ENCODE data around the gene ZIC2. TPM values are rescaled to one million over a fixed set of nuclear protein-coding genes. Genes with fewer than 3 reads are reported as not detected.
A peak's percentile ranks its signal among the peaks of the same experiment; 100 is the strongest.

ZIC2 gene
- total and polyA plus RNA-seq, 2 of the 8 experiments (the other 6 are each of a cell fraction or from before 2014, with no cell fraction given) = 53.2 to 372 TPM

- Histone ChIP-seq H3K27ac (ENCODE audit: low read depth, low read length) (no peak overlapping the region), H3K4me2 (ENCODE audit: insufficient read depth in 1 of 2, low read depth in 2 of 2, low read length in 2 of 2) (no peak overlapping the region), H2BK120ac (replicated peaks; ENCODE audit: low read depth, low read length) (no peak overlapping the region), H3K36me3 (ENCODE audit: control insufficient read depth in 2 of 4, insufficient read depth in 4 of 4, low read length in 3 of 4) (no peaks in the 10 kb centered on the region), H2BK12ac (ENCODE audit: low read depth, low read length) (no peak overlapping the region), H3K23me2 (ENCODE audit: low read depth, low read length) (no peaks in the 10 kb centered on the region; the same call in 1 of the 2 replicates), H2BK20ac (ENCODE audit: low read length) (no peak overlapping the region), H3K56ac (replicated peaks; ENCODE audit: insufficient read length, low read depth, low read length) (no peak overlapping the region), H3K9ac (replicated peaks in 1 of 4; ENCODE audit: extremely low read depth in 1 of 4, low read depth in 3 of 4, low read length in 3 of 4) (no peak overlapping the region), H4K8ac (ENCODE audit: extremely low read depth, insufficient read depth, low read length) (no peak overlapping the region), H3K27me3 (replicated peaks in 1 of 4; ENCODE audit: control insufficient read depth in 3 of 4, extremely low read depth in 1 of 4, insufficient read depth in 3 of 4, low read length in 3 of 4) (no peaks in the 10 kb centered on the region), H2AFZ (ENCODE audit: low read length) (no peak overlapping the region), H3K23ac (ENCODE audit: insufficient read length) (no peak overlapping the region), H3K18ac (ENCODE audit: extremely low read depth, low read length) (no peak overlapping the region), H4K5ac (ENCODE audit: insufficient read length, low read depth, low read length) (no peak overlapping the region), H3K14ac (ENCODE audit: insufficient read length) (no peak overlapping the region), H3K9me3 (ENCODE audit: insufficient read depth in 2 of 2, low read depth in 1 of 2, low read length in 1 of 2) (no peaks in the 10 kb centered on the region), H4K20me1 (replicated peaks in 1 of 2; ENCODE audit: control insufficient read depth in 1 of 2, insufficient read depth in 2 of 2, low read length in 2 of 2) (no peaks in the 10 kb centered on the region), H3K4me3 (ENCODE audit: extremely low read depth in 1 of 4, insufficient read depth in 2 of 4, low read depth in 3 of 4, low read length in 4 of 4) (no peak overlapping the region), H4K91ac (replicated peaks; ENCODE audit: insufficient read length, low read length) (no peak overlapping the region), H3K4me1 (replicated peaks in 1 of 4; ENCODE audit: control insufficient read depth in 3 of 4, insufficient read depth in 4 of 4, low read length in 3 of 4) (peaks cover 0 to 4% (median 0%) of the 10 kb centered on the region in 4 experiments; a peak in 2 of 7 replicates), H3K79me2 (ENCODE audit: control insufficient read depth in 1 of 2, insufficient read depth in 2 of 2, low read length in 2 of 2) (no peaks in the 10 kb centered on the region), H2BK5ac (ENCODE audit: low read depth, low read length) (no peak overlapping the region), H2AK5ac (ENCODE audit: low read depth, low read length) (no peak overlapping the region), H3K4ac (replicated peaks; ENCODE audit: insufficient read length, low read depth, low read length) (no peak overlapping the region), H3K79me1 (ENCODE audit: low read depth, low read length) (no peaks in the 10 kb centered on the region), H2BK15ac (ENCODE audit: low read length) (no peak overlapping the region)
- no peak for DNase-seq (ENCODE audit: low read depth in 1 of 2, low spot score in 2 of 2)
- TF ChIP-seq TAF1 (IDR thresholded peaks at IDR 0.05; ENCODE audit: low read depth, low read length) (no peak), CEBPB (IDR thresholded peaks at IDR 0.05; ENCODE audit: low read depth, low read length) (peak; percentile 24; the same call in 1 of the 2 replicates), CREB1 (IDR thresholded peaks at IDR 0.05) (no peak), KDM1A (IDR thresholded peaks at IDR 0.05; ENCODE audit: borderline replicate concordance, low read length) (no peak), USF2 (IDR thresholded peaks at IDR 0.05; ENCODE audit: low read length) (no peak), TCF12 (IDR thresholded peaks at IDR 0.05; ENCODE audit: low read depth, low read length) (no peak)
- no peak for FAIRE-seq
- CTCF ChIA-PET (ENCODE audit: partially characterized antibody) = interaction anchor here (0.7 to 4.9 kb wide), 6 partner anchors 15 to 133 kb away, joined by 3 to 27 read pairs (median 3); no protein-coding TSS in a partner anchor
- POLR2A ChIA-PET (ENCODE audit: partially characterized antibody) = no interaction called here
- WGBS, 2 experiments (ENCODE audit: extremely low coverage in 1 of 2, insufficient coverage in 1 of 2, insufficient read length in 1 of 2, insufficient replicate concordance in 2 of 2, low coverage in 1 of 2, low lambda C conversion rate in 2 of 2, missing lambda C conversion rate in 1 of 2) = 91% methylated on average over 5 of the region's 5 CpGs; no CpG with 5 or more reads in 1 of the 2 experiments
Measured at GRCh38 chr13:99932912-99933311, 48.7 kb upstream of the ZIC2 start.
